ENCODE measurements around the gene ZSWIM9. TPM values are rescaled to one million over a fixed set of nuclear protein-coding genes. Genes with fewer than 3 reads are reported as not detected.
A peak's percentile ranks its signal among the peaks of the same experiment; 100 is the strongest.
"Not testable (repeated sequence)": the region's sequence is repeated elsewhere in the genome, so short reads cannot be mapped to it uniquely, and the experiment has no call there.

Gene ZSWIM9
- total and polyA plus RNA-seq, 2 donors, result 0.61 to 2.7 TPM

- Histone ChIP-seq H3K4me3 (ENCODE audit: low read length in 2 of 2) (no peak overlapping the region), H3K4me1 (ENCODE audit: control insufficient read depth in 2 of 2, insufficient read depth in 2 of 2, low read length in 2 of 2) (no peaks in the 10 kb centered on the region), H3K9me3 (ENCODE audit: control insufficient read depth in 2 of 2, insufficient read depth in 1 of 2, low read length in 1 of 2) (no peaks in the 10 kb centered on the region), H3K36me3 (ENCODE audit: control insufficient read depth in 2 of 2, insufficient read depth in 2 of 2, low read length in 1 of 2) (peaks cover 33 to 61% of the 10 kb centered on the region in 2 donors), H3K27ac (ENCODE audit: low read depth in 1 of 2, low read length in 1 of 2) (no peak overlapping the region), H3K27me3 (ENCODE audit: control insufficient read depth in 2 of 2, insufficient read depth in 1 of 2, low read length in 1 of 2) (no peaks in the 10 kb centered on the region)
- WGBS, result 98% methylated on average over 6 of the region's 6 CpGs
- no peak for DNase-seq (ENCODE audit: low read depth in 6 of 9, low spot score in 9 of 9)
These were observed 48.5 kb downstream of the ZSWIM9 start for GRCh38 chr19:48218997-48219396.

GRCh38 chr19:48220784-48221183, 50.3 kb downstream of the ZSWIM9 start:
- H3K4me3 ChIP-seq (ENCODE audit: low read length in 2 of 2); H3K27ac ChIP-seq (ENCODE audit: low read depth in 1 of 2, low read length in 1 of 2); H3K4me1 ChIP-seq (ENCODE audit: control insufficient read depth in 2 of 2, insufficient read depth in 2 of 2, low read length in 2 of 2); DNase-seq (ENCODE audit: low read depth in 6 of 9, low spot score in 9 of 9); H3K27me3 ChIP-seq (ENCODE audit: control insufficient read depth in 2 of 2, insufficient read depth in 1 of 2, low read length in 1 of 2); H3K9me3 ChIP-seq (ENCODE audit: control insufficient read depth in 2 of 2, insufficient read depth in 1 of 2, low read length in 1 of 2): not testable (repeated sequence)
- H3K36me3 ChIP-seq (ENCODE audit: control insufficient read depth in 2 of 2, insufficient read depth in 2 of 2, low read length in 1 of 2), result peaks cover 36 to 60% of the 10 kb centered on the region in 2 donors
- WGBS, result over 99% methylated on average over 3 of the region's 3 CpGs

GRCh38 chr19:48221628-48222027, 51.1 kb downstream of the ZSWIM9 start:
- no peak for DNase-seq (ENCODE audit: low read depth in 6 of 9, low spot score in 9 of 9)
- Histone ChIP-seq H3K27ac (ENCODE audit: low read depth in 1 of 2, low read length in 1 of 2) (no peak overlapping the region), H3K27me3 (ENCODE audit: control insufficient read depth in 2 of 2, insufficient read depth in 1 of 2, low read length in 1 of 2) (no peaks in the 10 kb centered on the region), H3K4me3 (ENCODE audit: low read length in 2 of 2) (no peak overlapping the region), H3K4me1 (ENCODE audit: control insufficient read depth in 2 of 2, insufficient read depth in 2 of 2, low read length in 2 of 2) (no peaks in the 10 kb centered on the region), H3K9me3 (ENCODE audit: control insufficient read depth in 2 of 2, insufficient read depth in 1 of 2, low read length in 1 of 2) (no peaks in the 10 kb centered on the region), H3K36me3 (ENCODE audit: control insufficient read depth in 2 of 2, insufficient read depth in 2 of 2, low read length in 1 of 2) (peaks cover 32 to 56% of the 10 kb centered on the region in 2 donors)
- WGBS, result 98% methylated on average over 5 of the region's 5 CpGs

- 90% methylated on average over 19 of the region's 19 CpGs for WGBS
- Histone ChIP-seq H3K36me3 (ENCODE audit: control insufficient read depth in 2 of 2, insufficient read depth in 2 of 2, low read length in 1 of 2) (peaks cover 59 to 77% of the 10 kb centered on the region in 2 donors), H3K9me3 (ENCODE audit: control insufficient read depth in 2 of 2, insufficient read depth in 1 of 2, low read length in 1 of 2) (no peaks in the 10 kb centered on the region), H3K4me1 (ENCODE audit: control insufficient read depth in 2 of 2, insufficient read depth in 2 of 2, low read length in 2 of 2) (no peaks in the 10 kb centered on the region), H3K27ac (ENCODE audit: low read depth in 1 of 2, low read length in 1 of 2) (no peak overlapping the region), H3K27me3 (ENCODE audit: control insufficient read depth in 2 of 2, insufficient read depth in 1 of 2, low read length in 1 of 2) (no peaks in the 10 kb centered on the region), H3K4me3 (ENCODE audit: low read length in 2 of 2) (no peak overlapping the region)
- DNase-seq (ENCODE audit: low read depth in 6 of 9, low spot score in 9 of 9), result no peak
These were observed 60.2 kb downstream of the ZSWIM9 start for GRCh38 chr19:48230555-48231129.

- DNase-seq (ENCODE audit: low read depth in 6 of 9, low spot score in 9 of 9), result no peak
- H3K9me3 ChIP-seq (ENCODE audit: control insufficient read depth in 2 of 2, insufficient read depth in 1 of 2, low read length in 1 of 2), result no peaks in the 10 kb centered on the region
- no peaks in the 10 kb centered on the region for H3K27me3 ChIP-seq (ENCODE audit: control insufficient read depth in 2 of 2, insufficient read depth in 1 of 2, low read length in 1 of 2)
- WGBS, result 94% methylated on average over 3 of the region's 3 CpGs
- H3K4me1 ChIP-seq (ENCODE audit: control insufficient read depth in 2 of 2, insufficient read depth in 2 of 2, low read length in 2 of 2), result no peaks in the 10 kb centered on the region
- no peak overlapping the region for H3K27ac ChIP-seq (ENCODE audit: low read depth in 1 of 2, low read length in 1 of 2)
- no peak overlapping the region for H3K4me3 ChIP-seq (ENCODE audit: low read length in 2 of 2)
- H3K36me3 ChIP-seq (ENCODE audit: control insufficient read depth in 2 of 2, insufficient read depth in 2 of 2, low read length in 1 of 2), result peaks cover 64 to 66% of the 10 kb centered on the region in 2 donors
These were observed 66.6 kb downstream of the ZSWIM9 start for GRCh38 chr19:48237057-48237456.

- Histone ChIP-seq H3K9me3 (ENCODE audit: control insufficient read depth in 2 of 2, insufficient read depth in 1 of 2, low read length in 1 of 2) (no peaks in the 10 kb centered on the region), H3K27ac (ENCODE audit: low read depth in 1 of 2, low read length in 1 of 2) (no peak overlapping the region), H3K4me1 (ENCODE audit: control insufficient read depth in 2 of 2, insufficient read depth in 2 of 2, low read length in 2 of 2) (peaks cover 0 to under 1% of the 10 kb centered on the region in 2 donors), H3K36me3 (ENCODE audit: control insufficient read depth in 2 of 2, insufficient read depth in 2 of 2, low read length in 1 of 2) (peaks cover 52 to 54% of the 10 kb centered on the region in 2 donors), H3K27me3 (ENCODE audit: control insufficient read depth in 2 of 2, insufficient read depth in 1 of 2, low read length in 1 of 2) (no peaks in the 10 kb centered on the region), H3K4me3 (ENCODE audit: low read length in 2 of 2) (no peak overlapping the region)
- DNase-seq (ENCODE audit: low read depth in 6 of 9, low spot score in 9 of 9), result no peak
- WGBS, result 90% methylated on average over 6 of the region's 6 CpGs
These were observed 68.6 kb downstream of the ZSWIM9 start for GRCh38 chr19:48239120-48239519.

GRCh38 chr19:48239582-48240141, 69.2 kb downstream of the ZSWIM9 start:
- no peaks in the 10 kb centered on the region for H3K27me3 ChIP-seq (ENCODE audit: control insufficient read depth in 2 of 2, insufficient read depth in 1 of 2, low read length in 1 of 2)
- H3K4me1 ChIP-seq (ENCODE audit: control insufficient read depth in 2 of 2, insufficient read depth in 2 of 2, low read length in 2 of 2), result peaks cover 0 to 4% of the 10 kb centered on the region in 2 donors
- no peaks in the 10 kb centered on the region for H3K9me3 ChIP-seq (ENCODE audit: control insufficient read depth in 2 of 2, insufficient read depth in 1 of 2, low read length in 1 of 2)
- no peak for DNase-seq (ENCODE audit: low read depth in 6 of 9, low spot score in 9 of 9)
- no peak overlapping the region for H3K27ac ChIP-seq (ENCODE audit: low read depth in 1 of 2, low read length in 1 of 2)
- H3K4me3 ChIP-seq (ENCODE audit: low read length in 2 of 2), result no peak overlapping the region
- H3K36me3 ChIP-seq (ENCODE audit: control insufficient read depth in 2 of 2, insufficient read depth in 2 of 2, low read length in 1 of 2), result peaks cover 47 to 48% of the 10 kb centered on the region in 2 donors
- 97% methylated on average over 9 of the region's 9 CpGs for WGBS

GRCh38 chr19:48241771-48242170, 71.3 kb downstream of the ZSWIM9 start:
- H3K36me3 ChIP-seq (ENCODE audit: control insufficient read depth in 2 of 2, insufficient read depth in 2 of 2, low read length in 1 of 2), result peaks cover 41 to 47% of the 10 kb centered on the region in 2 donors
- 98% methylated on average over 6 of the region's 6 CpGs for WGBS
- H3K4me1 ChIP-seq (ENCODE audit: control insufficient read depth in 2 of 2, insufficient read depth in 2 of 2, low read length in 2 of 2); DNase-seq (ENCODE audit: low read depth in 6 of 9, low spot score in 9 of 9); H3K27ac ChIP-seq (ENCODE audit: low read depth in 1 of 2, low read length in 1 of 2); H3K4me3 ChIP-seq (ENCODE audit: low read length in 2 of 2); H3K27me3 ChIP-seq (ENCODE audit: control insufficient read depth in 2 of 2, insufficient read depth in 1 of 2, low read length in 1 of 2); H3K9me3 ChIP-seq (ENCODE audit: control insufficient read depth in 2 of 2, insufficient read depth in 1 of 2, low read length in 1 of 2): not testable (repeated sequence)

- 22% methylated on average over 5 of the region's 5 CpGs for WGBS
- no peaks in the 10 kb centered on the region for H3K9me3 ChIP-seq (ENCODE audit: control insufficient read depth in 2 of 2, insufficient read depth in 1 of 2, low read length in 1 of 2)
- peaks cover 2 to 10% of the 10 kb centered on the region in 2 donors for H3K4me1 ChIP-seq (ENCODE audit: control insufficient read depth in 2 of 2, insufficient read depth in 2 of 2, low read length in 2 of 2)
- H3K36me3 ChIP-seq (ENCODE audit: control insufficient read depth in 2 of 2, insufficient read depth in 2 of 2, low read length in 1 of 2), result peaks cover 33 to 44% of the 10 kb centered on the region in 2 donors
- DNase-seq (ENCODE audit: low read depth in 6 of 9, low spot score in 9 of 9), result peak in 2 of 9 donors; percentile 41 to 63
- H3K27me3 ChIP-seq (ENCODE audit: control insufficient read depth in 2 of 2, insufficient read depth in 1 of 2, low read length in 1 of 2), result no peaks in the 10 kb centered on the region
- no peak overlapping the region for H3K4me3 ChIP-seq (ENCODE audit: low read length in 2 of 2)
- peak overlapping the region; percentile 76 to 86 for H3K27ac ChIP-seq (ENCODE audit: low read depth in 1 of 2, low read length in 1 of 2)
These were observed 73.8 kb downstream of the ZSWIM9 start for GRCh38 chr19:48244281-48244680.
